ENCODE measurements around the gene CSRP2. TPM values are rescaled to one million over a fixed set of nuclear protein-coding genes. Genes with fewer than 3 reads are reported as not detected.
A peak's percentile ranks its signal among the peaks of the same experiment; 100 is the strongest.

Gene CSRP2
- total and polyA plus RNA-seq, 4 experiments from 2014 or later: 0.11 to 0.83 TPM; not detected in 2

GRCh38 chr12:76860256-76860655, 18.6 kb downstream of the CSRP2 start:
- no peaks in the 10 kb centered on the region for H3K27me3 Mint-ChIP-seq
- Histone ChIP-seq H3K27ac (ENCODE audit: low read depth, low read length) (no peak overlapping the region), H3K4me1 (ENCODE audit: insufficient read depth, low read length) (no peaks in the 10 kb centered on the region), H3K4me3 (ENCODE audit: low read length in 2 of 2) (no peak overlapping the region), H3K36me3 (ENCODE audit: insufficient read depth, low read length) (no peaks in the 10 kb centered on the region), H3K27me3 (ENCODE audit: insufficient read depth, low read length) (no peaks in the 10 kb centered on the region), H3K9me3 (ENCODE audit: control insufficient read depth in 1 of 2, low read length in 2 of 2) (no peaks in the 10 kb centered on the region)
- H3K9me3 Mint-ChIP-seq: peaks cover 0 to 4% (median 2%) of the 10 kb centered on the region in 8 donors
- DNase-seq: no peak
- H3K4me3 Mint-ChIP-seq: no peak overlapping the region
- peaks cover 12 to 15% of the 10 kb centered on the region in 2 donors for H3K36me3 Mint-ChIP-seq
- H3K27ac Mint-ChIP-seq: no peak overlapping the region
- intact Hi-C loops (cut with micrococcal nuclease): no loop called here
- ChIA-PET POLR2A (ENCODE audit: partially characterized antibody) (no interaction called here), CTCF (ENCODE audit: partially characterized antibody) (no interaction called here)
- no peaks in the 10 kb centered on the region for H3K4me1 Mint-ChIP-seq

- no peaks in the 10 kb centered on the region for H3K9me3 ChIP-seq (ENCODE audit: control insufficient read depth in 1 of 2, low read length in 2 of 2)
- ChIA-PET CTCF (ENCODE audit: partially characterized antibody) (no interaction called here), POLR2A (ENCODE audit: partially characterized antibody) (no interaction called here)
- Mint-ChIP-seq H3K4me3 (no peak overlapping the region), H3K4me1 (no peaks in the 10 kb centered on the region), H3K36me3 (peaks cover 16 to 21% of the 10 kb centered on the region in 2 donors), H3K27ac (peak overlapping the region in 1 of 7 donors; percentile 48), H3K27me3 (no peaks in the 10 kb centered on the region), H3K9me3 (peaks cover 0 to 5% (median 3%) of the 10 kb centered on the region in 8 donors)
- intact Hi-C loops (cut with micrococcal nuclease): no loop called here
- H3K27ac ChIP-seq (ENCODE audit: low read depth, low read length): no peak overlapping the region
- H3K4me1 ChIP-seq (ENCODE audit: insufficient read depth, low read length): no peaks in the 10 kb centered on the region
- H3K36me3 ChIP-seq (ENCODE audit: insufficient read depth, low read length): no peaks in the 10 kb centered on the region
- no peaks in the 10 kb centered on the region for H3K27me3 ChIP-seq (ENCODE audit: insufficient read depth, low read length)
- no peak for DNase-seq
- H3K4me3 ChIP-seq (ENCODE audit: low read length in 2 of 2): no peak overlapping the region
These were observed 19.2 kb downstream of the CSRP2 start for GRCh38 chr12:76859611-76860010.

GRCh38 chr12:76856018-76856644, 22.7 kb downstream of the CSRP2 start:
- ChIA-PET POLR2A (ENCODE audit: partially characterized antibody) (no interaction called here), CTCF (ENCODE audit: partially characterized antibody) (no interaction called here)
- no peak for DNase-seq
- peaks cover 0 to 5% (median 3%) of the 10 kb centered on the region in 8 donors for H3K9me3 Mint-ChIP-seq
- H3K27me3 Mint-ChIP-seq: no peaks in the 10 kb centered on the region
- H3K36me3 ChIP-seq (ENCODE audit: insufficient read depth, low read length): no peaks in the 10 kb centered on the region
- no peak overlapping the region for H3K4me3 Mint-ChIP-seq
- H3K27me3 ChIP-seq (ENCODE audit: insufficient read depth, low read length): no peaks in the 10 kb centered on the region
- H3K27ac Mint-ChIP-seq: no peak overlapping the region
- no peak overlapping the region for H3K27ac ChIP-seq (ENCODE audit: low read depth, low read length)
- no peaks in the 10 kb centered on the region for H3K4me1 Mint-ChIP-seq
- H3K9me3 ChIP-seq (ENCODE audit: control insufficient read depth in 1 of 2, low read length in 2 of 2): no peaks in the 10 kb centered on the region
- H3K4me3 ChIP-seq (ENCODE audit: low read length in 2 of 2): no peak overlapping the region
- intact Hi-C loops (cut with micrococcal nuclease): no loop called here
- H3K4me1 ChIP-seq (ENCODE audit: insufficient read depth, low read length): no peaks in the 10 kb centered on the region
- H3K36me3 Mint-ChIP-seq: peaks cover 35 to 49% of the 10 kb centered on the region in 2 donors

- H3K4me1 ChIP-seq (ENCODE audit: insufficient read depth, low read length): no peaks in the 10 kb centered on the region
- H3K36me3 ChIP-seq (ENCODE audit: insufficient read depth, low read length): peaks cover 6% of the 10 kb centered on the region
- DNase-seq: no peak
- no peaks in the 10 kb centered on the region for H3K27me3 Mint-ChIP-seq
- H3K36me3 Mint-ChIP-seq: peaks cover 40 to 55% of the 10 kb centered on the region in 2 donors
- H3K9me3 Mint-ChIP-seq: peaks cover 0 to 5% (median 3%) of the 10 kb centered on the region in 8 donors
- H3K27ac Mint-ChIP-seq: no peak overlapping the region
- H3K4me1 Mint-ChIP-seq: no peaks in the 10 kb centered on the region
- H3K9me3 ChIP-seq (ENCODE audit: control insufficient read depth in 1 of 2, low read length in 2 of 2): no peaks in the 10 kb centered on the region
- no peak overlapping the region for H3K27ac ChIP-seq (ENCODE audit: low read depth, low read length)
- POLR2A ChIA-PET (ENCODE audit: partially characterized antibody): no interaction called here
- intact Hi-C loops (cut with micrococcal nuclease): no loop called here
- CTCF ChIA-PET (ENCODE audit: partially characterized antibody): no interaction called here
- no peaks in the 10 kb centered on the region for H3K27me3 ChIP-seq (ENCODE audit: insufficient read depth, low read length)
- H3K4me3 Mint-ChIP-seq: no peak overlapping the region
- no peak overlapping the region for H3K4me3 ChIP-seq (ENCODE audit: low read length in 2 of 2)
These were observed 23.5 kb downstream of the CSRP2 start for GRCh38 chr12:76855271-76855670.

GRCh38 chr12:76852106-76852505, 26.7 kb downstream of the CSRP2 start:
- intact Hi-C loops (cut with micrococcal nuclease): no loop called here
- ChIA-PET CTCF (ENCODE audit: partially characterized antibody) (no interaction called here), POLR2A (ENCODE audit: partially characterized antibody) (no interaction called here)
- DNase-seq: no peak
- H3K27ac ChIP-seq (ENCODE audit: low read depth, low read length): no peak overlapping the region
- H3K4me3 ChIP-seq (ENCODE audit: low read length in 2 of 2): no peak overlapping the region
- no peaks in the 10 kb centered on the region for H3K9me3 ChIP-seq (ENCODE audit: control insufficient read depth in 1 of 2, low read length in 2 of 2)
- Mint-ChIP-seq H3K4me3 (no peak overlapping the region), H3K27ac (no peak overlapping the region), H3K27me3 (no peaks in the 10 kb centered on the region), H3K9me3 (peaks cover 0 to 5% (median 3%) of the 10 kb centered on the region in 8 donors), H3K36me3 (peaks cover 59 to 70% of the 10 kb centered on the region in 2 donors), H3K4me1 (no peaks in the 10 kb centered on the region)
- H3K27me3 ChIP-seq (ENCODE audit: insufficient read depth, low read length): no peaks in the 10 kb centered on the region
- H3K36me3 ChIP-seq (ENCODE audit: insufficient read depth, low read length): peaks cover 14% of the 10 kb centered on the region
- H3K4me1 ChIP-seq (ENCODE audit: insufficient read depth, low read length): no peaks in the 10 kb centered on the region

GRCh38 chr12:76848132-76848531, 30.7 kb downstream of the CSRP2 start:
- H3K9me3 ChIP-seq (ENCODE audit: control insufficient read depth in 1 of 2, low read length in 2 of 2): no peaks in the 10 kb centered on the region
- H3K27ac ChIP-seq (ENCODE audit: low read depth, low read length): no peak overlapping the region
- DNase-seq: no peak
- POLR2A ChIA-PET (ENCODE audit: partially characterized antibody): no interaction called here
- no peak overlapping the region for H3K4me3 Mint-ChIP-seq
- peak overlapping the region in 1 of 7 donors; percentile 29 for H3K27ac Mint-ChIP-seq
- H3K9me3 Mint-ChIP-seq: no peaks in the 10 kb centered on the region
- intact Hi-C loops (cut with micrococcal nuclease): no loop called here
- peaks cover 14% of the 10 kb centered on the region for H3K36me3 ChIP-seq (ENCODE audit: insufficient read depth, low read length)
- no peak overlapping the region for H3K4me3 ChIP-seq (ENCODE audit: low read length in 2 of 2)
- H3K4me1 Mint-ChIP-seq: no peaks in the 10 kb centered on the region
- no peaks in the 10 kb centered on the region for H3K4me1 ChIP-seq (ENCODE audit: insufficient read depth, low read length)
- CTCF ChIA-PET (ENCODE audit: partially characterized antibody): no interaction called here
- peaks cover 63 to 64% of the 10 kb centered on the region in 2 donors for H3K36me3 Mint-ChIP-seq
- no peaks in the 10 kb centered on the region for H3K27me3 Mint-ChIP-seq
- H3K27me3 ChIP-seq (ENCODE audit: insufficient read depth, low read length): no peaks in the 10 kb centered on the region

- Histone ChIP-seq H3K4me3 (ENCODE audit: low read length in 2 of 2) (no peak overlapping the region), H3K9me3 (ENCODE audit: control insufficient read depth in 1 of 2, low read length in 2 of 2) (no peaks in the 10 kb centered on the region), H3K4me1 (ENCODE audit: insufficient read depth, low read length) (no peaks in the 10 kb centered on the region), H3K27me3 (ENCODE audit: insufficient read depth, low read length) (no peaks in the 10 kb centered on the region), H3K27ac (ENCODE audit: low read depth, low read length) (no peak overlapping the region), H3K36me3 (ENCODE audit: insufficient read depth, low read length) (peaks cover 14% of the 10 kb centered on the region)
- no peaks in the 10 kb centered on the region for H3K9me3 Mint-ChIP-seq
- peaks cover 61 to 66% of the 10 kb centered on the region in 2 donors for H3K36me3 Mint-ChIP-seq
- no peaks in the 10 kb centered on the region for H3K4me1 Mint-ChIP-seq
- ChIA-PET POLR2A (ENCODE audit: partially characterized antibody) (no interaction called here), CTCF (ENCODE audit: partially characterized antibody) (no interaction called here)
- no peak for DNase-seq
- H3K27me3 Mint-ChIP-seq: no peaks in the 10 kb centered on the region
- H3K27ac Mint-ChIP-seq: no peak overlapping the region
- intact Hi-C loops (cut with micrococcal nuclease): no loop called here
- H3K4me3 Mint-ChIP-seq: no peak overlapping the region
These were observed 31.6 kb downstream of the CSRP2 start for GRCh38 chr12:76847260-76847659.

GRCh38 chr12:76836633-76837032, 42.2 kb downstream of the CSRP2 start:
- Histone ChIP-seq H3K9me3 (ENCODE audit: control insufficient read depth in 1 of 2, low read length in 2 of 2) (no peaks in the 10 kb centered on the region), H3K27me3 (ENCODE audit: insufficient read depth, low read length) (no peaks in the 10 kb centered on the region), H3K4me1 (ENCODE audit: insufficient read depth, low read length) (no peaks in the 10 kb centered on the region), H3K27ac (ENCODE audit: low read depth, low read length) (no peak overlapping the region), H3K36me3 (ENCODE audit: insufficient read depth, low read length) (peaks cover 6% of the 10 kb centered on the region), H3K4me3 (ENCODE audit: low read length in 2 of 2) (no peak overlapping the region)
- Mint-ChIP-seq H3K27me3 (no peaks in the 10 kb centered on the region), H3K36me3 (peaks cover 16 to 21% of the 10 kb centered on the region in 2 donors), H3K4me1 (no peaks in the 10 kb centered on the region), H3K27ac (no peak overlapping the region), H3K9me3 (peaks cover 0 to 5% (median 0%) of the 10 kb centered on the region in 8 donors), H3K4me3 (no peak overlapping the region)
- intact Hi-C loops (cut with micrococcal nuclease): no loop called here
- no peak for DNase-seq
- POLR2A ChIA-PET (ENCODE audit: partially characterized antibody): no interaction called here
- CTCF ChIA-PET (ENCODE audit: partially characterized antibody): no interaction called here

Measured in CD4-positive, alpha-beta memory T cell (primary cell).